GM12878 (cell line): ENCODE results near the gene CSNK1G2. TPM values are rescaled to one million over a fixed set of nuclear protein-coding genes. Genes with fewer than 3 reads are reported as not detected.
A peak's percentile ranks its signal among the peaks of the same experiment; 100 is the strongest.

Source experiments
- BACH1 ChIP-seq: fragments of 450-650 bp; IDR thresholded peaks from 2 replicates; pipeline ENCODE4 v1.6.1; 2017; ENCODE audit warnings: mild to moderate bottlenecking, borderline replicate concordance
- CEBPB ChIP-seq, 2 experiments: fragments of 150-350 bp in 1 of 2; IDR thresholded peaks; 2 replicates each; pipeline ENCODE4 v1.6.1; 2012 to 2014; ENCODE audit warnings: low read depth in 2 of 2, low read length in 2 of 2, borderline replicate concordance in 1 of 2, inconsistent platforms in 1 of 2
- FOXK2 ChIP-seq: fragments of 450-650 bp; IDR thresholded peaks from 2 replicates; pipeline ENCODE4 v1.6.1; 2017; ENCODE audit warnings: mild to moderate bottlenecking, moderate library complexity
- IKZF2 ChIP-seq, 2 experiments: fragments of 450-650 bp; IDR thresholded peaks; 2 replicates each; pipeline ENCODE4 v1.6.1; 2017; ENCODE audit warnings: mild to moderate bottlenecking in 2 of 2, moderate library complexity in 2 of 2
- NR2C2 ChIP-seq: IDR thresholded peaks from 2 replicates; pipeline ENCODE4 v1.6.1; 2011; ENCODE audit warnings: borderline replicate concordance, low read depth; ENCODE audit not compliant: control insufficient read depth, insufficient read length
- PAX5 ChIP-seq: IDR thresholded peaks from 2 replicates; pipeline ENCODE4 v1.6.1; 2011; ENCODE audit warnings: low read depth, low read length, borderline replicate concordance
- POLR2A ChIP-seq: IDR thresholded peaks from 2 replicates; pipeline ENCODE4 v1.6.1; 2011; ENCODE audit warnings: low read depth, mild to moderate bottlenecking, low read length
- RUNX3 ChIP-seq: IDR thresholded peaks from 2 replicates; pipeline ENCODE4 v1.6.1; 2012; ENCODE audit warnings: low read length, inconsistent platforms
- SIN3A ChIP-seq: IDR thresholded peaks from 2 replicates; pipeline ENCODE4 v1.6.1; 2012; ENCODE audit warnings: low read depth, low read length, improper control_type of control experiment
- SMC3 ChIP-seq: IDR thresholded peaks from 2 replicates; pipeline ENCODE4 v1.6.1; 2011; ENCODE audit warnings: low read length, improper control_type of control experiment, borderline replicate concordance
- SUPT20H ChIP-seq: IDR thresholded peaks from 2 replicates; pipeline ENCODE4 v1.6.1; 2011; ENCODE audit warnings: low read depth, mild to moderate bottlenecking, low read length, moderate library complexity, borderline replicate concordance; ENCODE audit not compliant: control insufficient read depth
- polyA plus RNA-seq, 11 experiments: library from polyadenylated mRNA; depleted of rRNA in 4 of 11; unstranded in 6 of 11; stranded (reverse) in 5 of 11; fragments of >200 nt; fragmentation: Nextera tagmentation in 4 of 11; fragmentation: Illumina TruSeq in 1 of 11; extraction: Ambion mirVana in 4 of 11; extraction: Trizol in 1 of 11; gene quantifications; 1 replicate in 1 of 11; 2 replicates in 10 of 11; pipeline versions ENCODE4 v1.2.1 to v1.2.3, GENCODE V29; 2011 to 2016; ENCODE audit warnings: inconsistent platforms in 2 of 11, missing spikeins in 2 of 11, low read depth in 1 of 11
- total RNA-seq, 4 experiments: library from RNA; depleted of rRNA in 3 of 4; stranded (reverse); fragments of >200 nt in 3 of 4; fragmentation: Illumina TruSeq in 1 of 4; extraction: Trizol in 1 of 4; gene quantifications; 2 replicates each; pipeline versions ENCODE4 v1.2.1 to v1.2.3, GENCODE V29; 2013 to 2021
- TF ChIP-seq, protein P1 (sequence below): fragments of 450-650 bp; IDR thresholded peaks from 2 replicates; pipeline ENCODE4 v1.6.1; 2017; ENCODE audit warnings: antibody characterized with exemption, mild to moderate bottlenecking, moderate library complexity
- TF ChIP-seq, protein P2 (sequence below): IDR thresholded peaks from 2 replicates; pipeline ENCODE4 v1.6.1; 2011; ENCODE audit warnings: borderline replicate concordance, low read depth, mild to moderate bottlenecking, moderate library complexity, mixed read lengths, low read length; ENCODE audit not compliant: insufficient read depth; ENCODE audit errors: extremely low read length
- TF ChIP-seq, protein P3 (sequence below): fragments of 450-650 bp; IDR thresholded peaks from 2 replicates; pipeline ENCODE4 v1.6.1; 2018; ENCODE audit warnings: mild to moderate bottlenecking, low read depth, moderate library complexity; ENCODE audit not compliant: partially characterized antibody
- TF ChIP-seq, protein P4 (sequence below): IDR thresholded peaks from 2 replicates; pipeline ENCODE4 v1.6.1; 2012; ENCODE audit warnings: improper control_type of control experiment, low read depth, low read length; ENCODE audit not compliant: insufficient replicate concordance
- TF ChIP-seq, protein P5 (sequence below): IDR thresholded peaks from 2 replicates; pipeline ENCODE4 v1.6.1; 2012; ENCODE audit warnings: low read depth, low read length, improper control_type of control experiment

Gene CSNK1G2
- total and polyA plus RNA-seq, 10 of the 15 experiments (the other 5 are each of a cell fraction or from before 2014, with no cell fraction given): 0.64 to 109 (median 25.0) TPM

DNA sequence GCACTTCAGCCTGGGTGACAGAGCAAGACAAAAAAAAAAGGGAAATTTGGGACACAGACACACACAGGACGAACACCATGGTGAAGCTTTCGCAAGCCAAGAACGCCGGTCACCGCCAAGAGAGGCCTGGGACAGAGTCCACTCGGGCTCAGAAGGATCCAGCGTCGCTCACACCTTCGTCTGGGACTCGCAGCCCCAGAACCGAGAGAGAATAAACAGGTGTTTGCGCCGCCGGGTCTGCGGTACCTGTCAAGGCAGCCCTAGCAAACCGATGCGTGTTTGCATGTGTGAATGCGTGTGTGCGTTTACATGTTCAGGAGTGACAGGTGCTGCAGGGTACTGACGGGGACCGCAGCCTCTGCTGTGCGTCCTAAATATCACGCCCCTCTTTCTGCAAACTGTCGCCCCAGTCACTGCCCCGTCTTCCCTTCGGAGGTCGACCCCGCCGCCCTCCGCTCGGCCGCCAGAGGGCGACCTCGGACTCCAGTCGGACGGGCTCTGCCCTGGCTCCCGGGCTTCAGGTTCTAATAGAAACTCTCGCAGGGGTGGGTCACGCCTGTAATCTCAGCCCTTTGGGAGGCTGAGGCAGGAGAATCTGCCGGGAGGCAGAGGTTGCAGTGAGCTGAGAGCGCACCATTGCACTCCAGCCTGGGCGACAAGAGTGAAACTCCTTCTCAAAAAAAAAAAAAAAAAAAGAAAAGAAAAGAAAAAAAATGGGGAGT is 11.8 kb upstream of the CSNK1G2 start (continued):
- TF ChIP-seq, protein P1, sequence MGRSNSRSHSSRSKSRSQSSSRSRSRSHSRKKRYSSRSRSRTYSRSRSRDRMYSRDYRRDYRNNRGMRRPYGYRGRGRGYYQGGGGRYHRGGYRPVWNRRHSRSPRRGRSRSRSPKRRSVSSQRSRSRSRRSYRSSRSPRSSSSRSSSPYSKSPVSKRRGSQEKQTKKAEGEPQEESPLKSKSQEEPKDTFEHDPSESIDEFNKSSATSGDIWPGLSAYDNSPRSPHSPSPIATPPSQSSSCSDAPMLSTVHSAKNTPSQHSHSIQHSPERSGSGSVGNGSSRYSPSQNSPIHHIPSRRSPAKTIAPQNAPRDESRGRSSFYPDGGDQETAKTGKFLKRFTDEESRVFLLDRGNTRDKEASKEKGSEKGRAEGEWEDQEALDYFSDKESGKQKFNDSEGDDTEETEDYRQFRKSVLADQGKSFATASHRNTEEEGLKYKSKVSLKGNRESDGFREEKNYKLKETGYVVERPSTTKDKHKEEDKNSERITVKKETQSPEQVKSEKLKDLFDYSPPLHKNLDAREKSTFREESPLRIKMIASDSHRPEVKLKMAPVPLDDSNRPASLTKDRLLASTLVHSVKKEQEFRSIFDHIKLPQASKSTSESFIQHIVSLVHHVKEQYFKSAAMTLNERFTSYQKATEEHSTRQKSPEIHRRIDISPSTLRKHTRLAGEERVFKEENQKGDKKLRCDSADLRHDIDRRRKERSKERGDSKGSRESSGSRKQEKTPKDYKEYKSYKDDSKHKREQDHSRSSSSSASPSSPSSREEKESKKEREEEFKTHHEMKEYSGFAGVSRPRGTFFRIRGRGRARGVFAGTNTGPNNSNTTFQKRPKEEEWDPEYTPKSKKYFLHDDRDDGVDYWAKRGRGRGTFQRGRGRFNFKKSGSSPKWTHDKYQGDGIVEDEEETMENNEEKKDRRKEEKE: no peak
- TF ChIP-seq PAX5 (no peak), POLR2A (no peak), RUNX3 (0 out of 2 replicates have a peak, but pooled peaks have one; percentile 18), SUPT20H (no peak), CEBPB (IDR thresholded peaks at IDR 0.05; ENCODE audit: borderline replicate concordance in 1 of 2, low read depth in 2 of 2, low read length in 2 of 2) (no peak), NR2C2 (no peak), IKZF2 (IDR thresholded peaks at IDR 0.05) (no peak), BACH1 (no peak), FOXK2 (no peak), SMC3 (peak; percentile 65; the same call in 1 of the 2 replicates), SIN3A (no peak)
- TF ChIP-seq, protein P2, sequence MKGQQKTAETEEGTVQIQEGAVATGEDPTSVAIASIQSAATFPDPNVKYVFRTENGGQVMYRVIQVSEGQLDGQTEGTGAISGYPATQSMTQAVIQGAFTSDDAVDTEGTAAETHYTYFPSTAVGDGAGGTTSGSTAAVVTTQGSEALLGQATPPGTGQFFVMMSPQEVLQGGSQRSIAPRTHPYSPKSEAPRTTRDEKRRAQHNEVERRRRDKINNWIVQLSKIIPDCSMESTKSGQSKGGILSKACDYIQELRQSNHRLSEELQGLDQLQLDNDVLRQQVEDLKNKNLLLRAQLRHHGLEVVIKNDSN: no peak
- TF ChIP-seq, protein P3, sequence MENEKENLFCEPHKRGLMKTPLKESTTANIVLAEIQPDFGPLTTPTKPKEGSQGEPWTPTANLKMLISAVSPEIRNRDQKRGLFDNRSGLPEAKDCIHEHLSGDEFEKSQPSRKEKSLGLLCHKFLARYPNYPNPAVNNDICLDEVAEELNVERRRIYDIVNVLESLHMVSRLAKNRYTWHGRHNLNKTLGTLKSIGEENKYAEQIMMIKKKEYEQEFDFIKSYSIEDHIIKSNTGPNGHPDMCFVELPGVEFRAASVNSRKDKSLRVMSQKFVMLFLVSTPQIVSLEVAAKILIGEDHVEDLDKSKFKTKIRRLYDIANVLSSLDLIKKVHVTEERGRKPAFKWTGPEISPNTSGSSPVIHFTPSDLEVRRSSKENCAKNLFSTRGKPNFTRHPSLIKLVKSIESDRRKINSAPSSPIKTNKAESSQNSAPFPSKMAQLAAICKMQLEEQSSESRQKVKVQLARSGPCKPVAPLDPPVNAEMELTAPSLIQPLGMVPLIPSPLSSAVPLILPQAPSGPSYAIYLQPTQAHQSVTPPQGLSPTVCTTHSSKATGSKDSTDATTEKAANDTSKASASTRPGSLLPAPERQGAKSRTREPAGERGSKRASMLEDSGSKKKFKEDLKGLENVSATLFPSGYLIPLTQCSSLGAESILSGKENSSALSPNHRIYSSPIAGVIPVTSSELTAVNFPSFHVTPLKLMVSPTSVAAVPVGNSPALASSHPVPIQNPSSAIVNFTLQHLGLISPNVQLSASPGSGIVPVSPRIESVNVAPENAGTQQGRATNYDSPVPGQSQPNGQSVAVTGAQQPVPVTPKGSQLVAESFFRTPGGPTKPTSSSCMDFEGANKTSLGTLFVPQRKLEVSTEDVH: no peak
- TF ChIP-seq, protein P4, sequence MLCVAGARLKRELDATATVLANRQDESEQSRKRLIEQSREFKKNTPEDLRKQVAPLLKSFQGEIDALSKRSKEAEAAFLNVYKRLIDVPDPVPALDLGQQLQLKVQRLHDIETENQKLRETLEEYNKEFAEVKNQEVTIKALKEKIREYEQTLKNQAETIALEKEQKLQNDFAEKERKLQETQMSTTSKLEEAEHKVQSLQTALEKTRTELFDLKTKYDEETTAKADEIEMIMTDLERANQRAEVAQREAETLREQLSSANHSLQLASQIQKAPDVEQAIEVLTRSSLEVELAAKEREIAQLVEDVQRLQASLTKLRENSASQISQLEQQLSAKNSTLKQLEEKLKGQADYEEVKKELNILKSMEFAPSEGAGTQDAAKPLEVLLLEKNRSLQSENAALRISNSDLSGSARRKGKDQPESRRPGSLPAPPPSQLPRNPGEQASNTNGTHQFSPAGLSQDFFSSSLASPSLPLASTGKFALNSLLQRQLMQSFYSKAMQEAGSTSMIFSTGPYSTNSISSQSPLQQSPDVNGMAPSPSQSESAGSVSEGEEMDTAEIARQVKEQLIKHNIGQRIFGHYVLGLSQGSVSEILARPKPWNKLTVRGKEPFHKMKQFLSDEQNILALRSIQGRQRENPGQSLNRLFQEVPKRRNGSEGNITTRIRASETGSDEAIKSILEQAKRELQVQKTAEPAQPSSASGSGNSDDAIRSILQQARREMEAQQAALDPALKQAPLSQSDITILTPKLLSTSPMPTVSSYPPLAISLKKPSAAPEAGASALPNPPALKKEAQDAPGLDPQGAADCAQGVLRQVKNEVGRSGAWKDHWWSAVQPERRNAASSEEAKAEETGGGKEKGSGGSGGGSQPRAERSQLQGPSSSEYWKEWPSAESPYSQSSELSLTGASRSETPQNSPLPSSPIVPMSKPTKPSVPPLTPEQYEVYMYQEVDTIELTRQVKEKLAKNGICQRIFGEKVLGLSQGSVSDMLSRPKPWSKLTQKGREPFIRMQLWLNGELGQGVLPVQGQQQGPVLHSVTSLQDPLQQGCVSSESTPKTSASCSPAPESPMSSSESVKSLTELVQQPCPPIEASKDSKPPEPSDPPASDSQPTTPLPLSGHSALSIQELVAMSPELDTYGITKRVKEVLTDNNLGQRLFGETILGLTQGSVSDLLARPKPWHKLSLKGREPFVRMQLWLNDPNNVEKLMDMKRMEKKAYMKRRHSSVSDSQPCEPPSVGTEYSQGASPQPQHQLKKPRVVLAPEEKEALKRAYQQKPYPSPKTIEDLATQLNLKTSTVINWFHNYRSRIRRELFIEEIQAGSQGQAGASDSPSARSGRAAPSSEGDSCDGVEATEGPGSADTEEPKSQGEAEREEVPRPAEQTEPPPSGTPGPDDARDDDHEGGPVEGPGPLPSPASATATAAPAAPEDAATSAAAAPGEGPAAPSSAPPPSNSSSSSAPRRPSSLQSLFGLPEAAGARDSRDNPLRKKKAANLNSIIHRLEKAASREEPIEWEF: no peak
- TF ChIP-seq, protein P5, sequence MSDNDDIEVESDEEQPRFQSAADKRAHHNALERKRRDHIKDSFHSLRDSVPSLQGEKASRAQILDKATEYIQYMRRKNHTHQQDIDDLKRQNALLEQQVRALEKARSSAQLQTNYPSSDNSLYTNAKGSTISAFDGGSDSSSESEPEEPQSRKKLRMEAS: no peak
